Astrocyte of the spinal cord (primary cell): ENCODE results near the gene TRAPPC3.
"Not testable (repeated sequence)": the region's sequence is repeated elsewhere in the genome, so short reads cannot be mapped to it uniquely, and the experiment has no call there.

ENCODE experiments used
- DNase-seq: peaks from one replicate; pipeline ENCODE4 v3.0.0; 2011; ENCODE audit warnings: low read depth, low spot score
- H3K4me3 ChIP-seq: 2 replicates; pipeline ENCODE4 v1.5.1; 2011; ENCODE audit warnings: low read depth, mild to moderate bottlenecking, low read length, moderate library complexity
- CTCF ChIP-seq: IDR thresholded peaks from 2 replicates; pipeline ENCODE4 v1.5.1; 2012; ENCODE audit warnings: low read depth, mild to moderate bottlenecking, low read length, inconsistent platforms
- in situ Hi-C: cut with HindIII; loops from 2 replicates; pipeline ENCODE4 v1.10.0; 2017; ENCODE audit warnings: low sequenced_read_pairs

Gene TRAPPC3

GRCh38 chr1:36160388-36160948 is 11.2 kb upstream of the TRAPPC3 start:
- in situ Hi-C loops, result no loop called here
- DNase-seq, result no peak
- H3K4me3 ChIP-seq, result peak overlapping the region; percentile 48
- TF ChIP-seq CTCF, result no peak

- in situ Hi-C loops, result no loop called here
- DNase-seq, result no peak
- no peak for TF ChIP-seq CTCF
- no peak overlapping the region for H3K4me3 ChIP-seq
Observed at GRCh38 chr1:36159614-36160387, 10.5 kb upstream of the TRAPPC3 start.

- DNase-seq, in situ Hi-C loops: not testable (repeated sequence)
- H3K4me3 ChIP-seq, result peak overlapping the region; percentile 97
Observed at GRCh38 chr1:36158827-36159252, 9.6 kb upstream of the TRAPPC3 start.

GRCh38 chr1:36157973-36158826 is 8.9 kb upstream of the TRAPPC3 start:
- no peak for TF ChIP-seq CTCF
- H3K4me3 ChIP-seq, result peak overlapping the region; percentile 97
- in situ Hi-C loops, result no loop called here
- DNase-seq, result no peak

GRCh38 chr1:36157115-36157903 is 8.0 kb upstream of the TRAPPC3 start:
- no peak for TF ChIP-seq CTCF
- in situ Hi-C loops, result no loop called here
- DNase-seq, result no peak
- H3K4me3 ChIP-seq, result peak overlapping the region; percentile 97

- peak; percentile 56 for DNase-seq
Observed at GRCh38 chr1:36156329-36157114, 7.2 kb upstream of the TRAPPC3 start.

More at GRCh38 chr1:36156329-36157114, 7.2 kb upstream of the TRAPPC3 start:
- in situ Hi-C loops, result no loop called here
- no peak for TF ChIP-seq CTCF
- peak overlapping the region; percentile 97 for H3K4me3 ChIP-seq
